ENCODE measurements around the gene BARHL2. TPM values are rescaled to one million over a fixed set of nuclear protein-coding genes. Genes with fewer than 3 reads are reported as not detected.

BARHL2 gene
- polyA plus RNA-seq, 4 donors = not detected

- Histone ChIP-seq H3K36me3 (ENCODE audit: control insufficient read depth in 3 of 3, insufficient read depth in 2 of 3, low read depth in 1 of 3, low read length in 3 of 3) (no peaks in the 10 kb centered on the region), H3K27me3 (ENCODE audit: control insufficient read depth in 3 of 3, insufficient read depth in 3 of 3, low read length in 3 of 3) (peaks cover 3 to 99% (median 75%) of the 10 kb centered on the region in 3 donors), H3K4me3 (ENCODE audit: low read depth in 1 of 3, low read length in 3 of 3) (no peak overlapping the region), H3K4me1 (ENCODE audit: control insufficient read depth in 3 of 3, insufficient read depth in 2 of 3, low read depth in 1 of 3, low read length in 2 of 3) (peaks cover 3 to 17% (median 15%) of the 10 kb centered on the region in 3 donors), H3K9me3 (ENCODE audit: control insufficient read depth in 2 of 2, insufficient read depth in 1 of 2, low read depth in 1 of 2, low read length in 1 of 2) (peaks cover 0 to 13% of the 10 kb centered on the region in 2 donors), H3K27ac (ENCODE audit: low read depth in 1 of 3, low read length in 2 of 3) (no peak overlapping the region)
- 11 to 12% (median 11%) methylated on average over 24 to 25 of the region's 25 CpGs for WGBS, 3 donors
- FAIRE-seq (no peak), DNase-seq (no peak)
These were observed 9.9 kb upstream of the BARHL2 start for GRCh38 chr1:90726986-90727480.

DNA sequence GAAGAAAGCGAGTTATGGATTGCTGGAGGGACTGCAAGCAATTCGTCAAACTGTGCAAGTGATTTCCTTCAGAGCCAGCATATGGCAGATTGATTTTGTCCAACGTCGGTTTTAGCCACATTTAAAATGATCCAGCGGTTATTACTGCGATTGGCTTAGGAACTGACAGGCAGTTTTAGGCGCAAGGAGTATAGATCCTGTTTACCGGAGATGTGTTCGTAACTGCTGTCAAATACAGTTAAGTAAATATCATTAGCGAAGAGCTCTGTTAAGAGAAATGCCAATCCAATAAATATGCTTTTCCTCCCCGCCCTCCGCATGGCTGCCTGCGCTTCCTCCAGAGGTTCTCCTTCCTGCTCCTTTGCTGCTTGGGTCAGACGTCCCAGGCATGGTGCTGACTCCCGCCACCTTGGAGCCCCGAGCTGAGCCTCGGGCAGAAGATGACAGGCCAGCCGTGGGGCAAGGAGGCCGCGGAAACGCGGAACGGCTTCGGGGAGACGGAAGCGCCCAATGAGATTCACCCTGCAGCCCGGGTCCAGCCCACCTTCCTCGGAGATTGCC lies 9.4 kb upstream of the BARHL2 start:
- DNase-seq = peak in 1 of 2 donors; percentile 24
- Histone ChIP-seq H3K4me3 (ENCODE audit: low read depth in 1 of 3, low read length in 3 of 3) (no peak overlapping the region), H3K9me3 (ENCODE audit: control insufficient read depth in 2 of 2, insufficient read depth in 1 of 2, low read depth in 1 of 2, low read length in 1 of 2) (peaks cover 0 to 13% of the 10 kb centered on the region in 2 donors), H3K4me1 (ENCODE audit: control insufficient read depth in 3 of 3, insufficient read depth in 2 of 3, low read depth in 1 of 3, low read length in 2 of 3) (peaks cover 3 to 17% (median 15%) of the 10 kb centered on the region in 3 donors), H3K27ac (ENCODE audit: low read depth in 1 of 3, low read length in 2 of 3) (no peak overlapping the region), H3K27me3 (ENCODE audit: control insufficient read depth in 3 of 3, insufficient read depth in 3 of 3, low read length in 3 of 3) (peaks cover 3 to 99% (median 75%) of the 10 kb centered on the region in 3 donors), H3K36me3 (ENCODE audit: control insufficient read depth in 3 of 3, insufficient read depth in 2 of 3, low read depth in 1 of 3, low read length in 3 of 3) (no peaks in the 10 kb centered on the region)
- FAIRE-seq = no peak
- 5 to 10% (median 6%) methylated on average over 28 of the region's 28 CpGs for WGBS, 3 donors

DNA sequence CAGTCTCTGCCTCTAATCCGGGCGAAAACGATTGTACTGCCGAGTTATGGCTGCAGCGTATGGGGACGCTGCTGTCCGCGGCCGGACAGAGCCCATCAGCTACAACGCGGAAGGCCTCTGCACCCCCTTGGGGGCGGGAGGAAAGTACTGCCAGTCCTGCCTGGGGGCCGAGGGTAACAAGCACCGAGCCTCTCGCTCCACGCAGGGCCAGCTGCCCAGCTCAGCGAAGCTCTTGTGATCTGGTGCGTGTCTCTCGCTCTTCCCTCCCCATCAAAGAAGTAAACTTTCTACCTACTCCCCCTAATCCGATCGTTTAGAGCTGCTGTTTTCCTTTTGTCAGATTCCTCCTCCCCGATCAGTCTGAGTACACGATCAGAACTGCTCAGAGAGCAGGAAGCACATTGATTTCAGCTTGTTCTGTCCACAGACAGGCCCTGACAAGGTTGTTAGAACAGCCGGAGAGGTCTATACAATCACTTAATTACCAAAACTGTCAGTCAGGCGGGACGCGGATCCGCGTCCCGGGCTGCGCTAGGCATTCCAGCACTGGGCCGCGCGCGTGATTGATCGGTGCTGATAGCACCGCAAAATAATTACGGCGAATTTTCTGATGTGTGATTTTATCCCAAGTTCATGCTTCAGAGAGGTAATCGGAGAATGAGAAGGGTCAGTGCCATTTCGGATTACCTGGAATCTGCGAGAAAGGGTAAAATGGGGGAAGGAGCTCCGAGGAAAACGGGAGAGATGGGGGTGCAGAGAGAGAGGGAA lies 8.7 kb upstream of the BARHL2 start:
- H3K4me1 ChIP-seq (ENCODE audit: control insufficient read depth in 3 of 3, insufficient read depth in 2 of 3, low read depth in 1 of 3, low read length in 2 of 3) = peaks cover 3 to 17% (median 15%) of the 10 kb centered on the region in 3 donors
- peaks cover 3 to 99% (median 77%) of the 10 kb centered on the region in 3 donors for H3K27me3 ChIP-seq (ENCODE audit: control insufficient read depth in 3 of 3, insufficient read depth in 3 of 3, low read length in 3 of 3)
- WGBS, 3 donors = 4 to 5% (median 4%) methylated on average over 44 of the region's 44 CpGs
- no peaks in the 10 kb centered on the region for H3K36me3 ChIP-seq (ENCODE audit: control insufficient read depth in 3 of 3, insufficient read depth in 2 of 3, low read depth in 1 of 3, low read length in 3 of 3)
- peaks cover 0 to 15% of the 10 kb centered on the region in 2 donors for H3K9me3 ChIP-seq (ENCODE audit: control insufficient read depth in 2 of 2, insufficient read depth in 1 of 2, low read depth in 1 of 2, low read length in 1 of 2)
- no peak for FAIRE-seq
- H3K27ac ChIP-seq (ENCODE audit: low read depth in 1 of 3, low read length in 2 of 3) = no peak overlapping the region
- peak in 1 of 2 donors; percentile 42 for DNase-seq
- no peak overlapping the region for H3K4me3 ChIP-seq (ENCODE audit: low read depth in 1 of 3, low read length in 3 of 3)

DNA sequence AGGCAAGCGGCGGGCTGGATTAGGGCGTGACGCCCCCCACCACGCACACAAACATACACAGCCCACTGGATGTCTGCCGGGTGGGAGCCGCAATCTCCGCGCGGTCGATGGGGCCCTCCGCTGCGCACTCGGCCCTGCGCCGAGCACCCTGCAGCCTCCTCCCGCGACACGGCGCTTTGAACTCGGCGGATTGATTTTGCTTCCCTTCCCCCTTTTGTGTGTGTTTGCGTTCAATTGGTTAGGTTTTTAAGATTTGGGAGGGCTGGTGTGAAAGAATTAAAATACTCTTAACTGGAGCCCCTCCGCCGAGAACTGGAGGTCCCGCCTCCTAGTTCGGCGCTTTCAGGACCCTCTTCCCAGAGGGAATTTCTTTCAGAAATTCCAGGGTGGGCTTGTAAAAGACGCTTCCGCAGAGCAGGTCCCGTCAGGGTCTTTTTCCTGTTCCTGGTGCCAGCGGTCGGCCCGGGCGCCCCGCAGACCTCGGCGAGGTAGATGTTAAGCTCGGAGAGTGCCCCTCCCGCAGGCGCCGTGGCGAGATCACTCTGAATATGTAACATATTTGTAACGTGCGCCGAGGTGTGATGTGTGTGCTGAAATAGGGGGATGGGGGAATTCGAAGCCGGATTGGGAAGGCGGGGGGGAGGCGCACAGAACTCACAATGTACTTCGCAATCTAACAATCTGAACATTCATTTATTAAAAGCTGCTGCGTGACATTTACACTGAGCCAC lies 8.0 kb upstream of the BARHL2 start:
- no peak overlapping the region for H3K27ac ChIP-seq (ENCODE audit: low read depth in 1 of 3, low read length in 2 of 3)
- peaks cover 3 to 98% (median 74%) of the 10 kb centered on the region in 3 donors for H3K27me3 ChIP-seq (ENCODE audit: control insufficient read depth in 3 of 3, insufficient read depth in 3 of 3, low read length in 3 of 3)
- peaks cover 0 to 15% of the 10 kb centered on the region in 2 donors for H3K9me3 ChIP-seq (ENCODE audit: control insufficient read depth in 2 of 2, insufficient read depth in 1 of 2, low read depth in 1 of 2, low read length in 1 of 2)
- no peaks in the 10 kb centered on the region for H3K36me3 ChIP-seq (ENCODE audit: control insufficient read depth in 3 of 3, insufficient read depth in 2 of 3, low read depth in 1 of 3, low read length in 3 of 3)
- FAIRE-seq (no peak), DNase-seq (peak in 1 of 2 donors; percentile 25)
- H3K4me3 ChIP-seq (ENCODE audit: low read depth in 1 of 3, low read length in 3 of 3) = no peak overlapping the region
- 4 to 10% (median 7%) methylated on average over 52 of the region's 52 CpGs for WGBS, 3 donors
- peaks cover 3 to 17% (median 12%) of the 10 kb centered on the region in 3 donors for H3K4me1 ChIP-seq (ENCODE audit: control insufficient read depth in 3 of 3, insufficient read depth in 2 of 3, low read depth in 1 of 3, low read length in 2 of 3)

DNA sequence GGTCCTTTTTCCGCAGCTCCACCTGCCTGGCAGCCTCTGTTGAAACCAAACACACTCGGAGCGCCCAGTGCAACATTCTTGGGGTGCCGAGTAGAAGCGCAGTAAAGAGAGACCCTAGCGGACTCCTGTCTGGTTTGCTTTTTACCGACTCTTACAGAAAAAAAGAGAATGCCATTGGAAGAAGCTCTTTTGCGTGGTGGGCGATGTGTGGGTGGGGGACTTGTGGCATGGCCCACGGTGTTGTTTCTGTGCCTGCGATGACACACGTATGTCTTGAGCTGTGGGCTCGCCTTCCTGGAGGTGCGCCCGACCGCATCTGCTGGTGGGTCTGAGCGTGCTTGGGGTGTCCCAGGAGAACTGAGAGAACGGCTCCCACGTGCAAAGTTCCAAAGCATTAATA lies 7.3 kb upstream of the BARHL2 start:
- 8 to 19% (median 13%) methylated on average over 19 of the region's 19 CpGs for WGBS, 3 donors
- no peak for FAIRE-seq
- H3K27me3 ChIP-seq (ENCODE audit: control insufficient read depth in 3 of 3, insufficient read depth in 3 of 3, low read length in 3 of 3) = peaks cover 3 to 98% (median 74%) of the 10 kb centered on the region in 3 donors

DNA sequence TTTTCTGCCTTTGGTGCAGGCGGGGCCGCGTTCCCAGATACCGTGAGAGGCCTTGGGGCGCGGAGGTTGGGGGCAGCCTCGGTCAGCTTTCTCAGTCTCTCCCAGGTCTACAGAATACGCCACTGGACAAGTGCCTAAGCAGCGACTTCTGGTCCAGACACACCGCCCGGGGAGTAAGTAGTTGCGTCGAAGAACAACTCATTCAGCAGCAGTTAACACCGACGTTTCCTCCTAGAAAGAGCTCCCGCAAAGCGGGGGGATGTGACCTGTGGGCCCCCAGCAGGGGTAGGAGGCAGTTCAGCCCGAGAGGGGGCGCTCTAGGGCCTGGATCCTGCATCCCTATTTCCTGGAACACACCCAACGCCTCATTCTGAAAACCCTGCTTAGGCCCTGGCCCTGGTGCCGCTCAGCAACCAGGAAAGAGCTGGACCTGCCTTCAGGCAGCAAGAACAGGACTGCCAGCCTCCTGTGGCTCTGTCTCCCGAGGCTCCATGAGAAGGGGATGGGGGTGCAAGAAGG lies 6.5 kb upstream of the BARHL2 start:
- peaks cover 3 to 98% (median 74%) of the 10 kb centered on the region in 3 donors for H3K27me3 ChIP-seq (ENCODE audit: control insufficient read depth in 3 of 3, insufficient read depth in 3 of 3, low read length in 3 of 3)
- no peaks in the 10 kb centered on the region for H3K36me3 ChIP-seq (ENCODE audit: control insufficient read depth in 3 of 3, insufficient read depth in 2 of 3, low read depth in 1 of 3, low read length in 3 of 3)
- H3K27ac ChIP-seq (ENCODE audit: low read depth in 1 of 3, low read length in 2 of 3) = no peak overlapping the region
- FAIRE-seq (no peak), DNase-seq (peak in 1 of 2 donors; percentile 23)
- peaks cover 0 to 13% of the 10 kb centered on the region in 2 donors for H3K9me3 ChIP-seq (ENCODE audit: control insufficient read depth in 2 of 2, insufficient read depth in 1 of 2, low read depth in 1 of 2, low read length in 1 of 2)
- peak overlapping the region in 2 of 3 donors; percentile 9 to 37 for H3K4me3 ChIP-seq (ENCODE audit: low read depth in 1 of 3, low read length in 3 of 3)
- 3 to 4% (median 4%) methylated on average over 22 of the region's 22 CpGs for WGBS, 3 donors
- peaks cover 3 to 17% (median 8%) of the 10 kb centered on the region in 3 donors for H3K4me1 ChIP-seq (ENCODE audit: control insufficient read depth in 3 of 3, insufficient read depth in 2 of 3, low read depth in 1 of 3, low read length in 2 of 3)

More for the DNA sequence above, 7.3 kb upstream of the BARHL2 start:
- no peak for DNase-seq
- Histone ChIP-seq H3K9me3 (ENCODE audit: control insufficient read depth in 2 of 2, insufficient read depth in 1 of 2, low read depth in 1 of 2, low read length in 1 of 2) (peaks cover 0 to 15% of the 10 kb centered on the region in 2 donors), H3K36me3 (ENCODE audit: control insufficient read depth in 3 of 3, insufficient read depth in 2 of 3, low read depth in 1 of 3, low read length in 3 of 3) (no peaks in the 10 kb centered on the region), H3K4me1 (ENCODE audit: control insufficient read depth in 3 of 3, insufficient read depth in 2 of 3, low read depth in 1 of 3, low read length in 2 of 3) (peaks cover 3 to 17% (median 8%) of the 10 kb centered on the region in 3 donors), H3K4me3 (ENCODE audit: low read depth in 1 of 3, low read length in 3 of 3) (no peak overlapping the region), H3K27ac (ENCODE audit: low read depth in 1 of 3, low read length in 2 of 3) (no peak overlapping the region)

DNA sequence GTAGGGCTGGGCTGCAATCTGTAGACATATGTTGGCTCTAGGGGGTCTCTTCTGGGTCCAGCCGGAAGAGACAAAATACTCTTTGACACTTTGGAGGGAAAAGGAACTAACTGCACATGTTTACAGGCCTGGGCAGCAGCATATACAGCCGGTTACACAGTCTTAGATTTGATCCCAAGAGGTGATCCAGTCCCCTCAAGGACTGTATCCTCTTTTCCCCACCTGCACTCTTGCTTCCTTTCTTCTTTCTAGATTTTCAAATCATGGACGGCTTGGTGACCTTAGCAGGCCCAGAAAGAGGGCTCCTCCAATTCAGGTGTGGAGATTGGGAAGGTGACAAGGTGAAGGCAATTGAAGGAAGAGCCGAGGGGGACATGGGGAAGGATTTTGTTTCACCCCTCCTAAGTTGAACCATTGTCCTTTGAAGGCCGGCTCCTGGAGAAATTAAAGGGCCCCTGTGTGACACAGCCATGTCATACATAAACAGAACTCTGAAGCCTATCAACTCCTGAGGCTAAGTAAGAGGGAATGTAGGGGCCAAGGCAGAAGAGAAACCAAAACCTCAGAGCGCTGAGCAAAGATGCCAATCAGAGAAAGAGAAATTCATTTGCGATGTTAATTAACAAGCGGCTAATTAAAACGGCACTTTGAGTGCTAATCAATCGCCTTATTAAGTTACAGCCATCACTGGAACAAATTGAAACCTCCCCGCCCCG lies 5.9 kb upstream of the BARHL2 start:
- H3K4me3 ChIP-seq (ENCODE audit: low read depth in 1 of 3, low read length in 3 of 3) = peak overlapping the region in 2 of 3 donors; percentile 9 to 37
- peaks cover 3 to 97% (median 75%) of the 10 kb centered on the region in 3 donors for H3K27me3 ChIP-seq (ENCODE audit: control insufficient read depth in 3 of 3, insufficient read depth in 3 of 3, low read length in 3 of 3)
- no peaks in the 10 kb centered on the region for H3K36me3 ChIP-seq (ENCODE audit: control insufficient read depth in 3 of 3, insufficient read depth in 2 of 3, low read depth in 1 of 3, low read length in 3 of 3)
- FAIRE-seq = no peak
- peaks cover 3 to 17% (median 8%) of the 10 kb centered on the region in 3 donors for H3K4me1 ChIP-seq (ENCODE audit: control insufficient read depth in 3 of 3, insufficient read depth in 2 of 3, low read depth in 1 of 3, low read length in 2 of 3)
- 17 to 22% (median 19%) methylated on average over 12 of the region's 12 CpGs for WGBS, 3 donors
- peak in 1 of 2 donors; percentile 25 for DNase-seq
- H3K27ac ChIP-seq (ENCODE audit: low read depth in 1 of 3, low read length in 2 of 3) = no peak overlapping the region
- H3K9me3 ChIP-seq (ENCODE audit: control insufficient read depth in 2 of 2, insufficient read depth in 1 of 2, low read depth in 1 of 2, low read length in 1 of 2) = peaks cover 0 to 13% of the 10 kb centered on the region in 2 donors
